SK-N-MC (cell line): ENCODE measurements around the gene FBXO40.

ENCODE experiments used
- EZH2 ChIP-seq: fragments of 200-600 bp; sonication (generic); IDR thresholded peaks from one replicate; pipeline ENCODE4 v1.6.1; 2017; ENCODE audit warnings: antibody characterized with exemption
- POLR2AphosphoS5 ChIP-seq: IDR thresholded peaks from 2 replicates; pipeline ENCODE4 v1.6.1; 2012; ENCODE audit warnings: mild to moderate bottlenecking, low read depth, low read length, borderline replicate concordance

GRCh38 chr3:121601212-121601812, 8.1 kb downstream of the FBXO40 start:
- TF ChIP-seq EZH2, result no peak
- no peak for TF ChIP-seq POLR2AphosphoS5
